Measurements from ENCODE around the gene TNS1. TPM values are rescaled to one million over a fixed set of nuclear protein-coding genes. Genes with fewer than 3 reads are reported as not detected.

TNS1 gene
- total RNA-seq, 1 donor from 2014 or later: 106 TPM

GRCh38 chr2:218015586-218016521, 13.1 kb upstream of the TNS1 start:
- no peak for DNase-seq (ENCODE audit: low read depth)

- no peak for DNase-seq (ENCODE audit: low read depth)
Measured at GRCh38 chr2:218014706-218015585, 12.2 kb upstream of the TNS1 start.

GRCh38 chr2:218013289-218013688, 10.5 kb upstream of the TNS1 start:
- no peak for DNase-seq (ENCODE audit: low read depth)

GRCh38 chr2:218012284-218012683, 9.5 kb upstream of the TNS1 start:
- no peak for DNase-seq (ENCODE audit: low read depth)

GRCh38 chr2:218011653-218012040, 8.9 kb upstream of the TNS1 start:
- DNase-seq (ENCODE audit: low read depth): no peak

- no peak for DNase-seq (ENCODE audit: low read depth)
Measured at GRCh38 chr2:218010984-218011652, 8.3 kb upstream of the TNS1 start.

GRCh38 chr2:218010140-218010983, 7.6 kb upstream of the TNS1 start:
- DNase-seq (ENCODE audit: low read depth): peak; percentile 43

GRCh38 chr2:218009765-218010139, 7.0 kb upstream of the TNS1 start:
- no peak for DNase-seq (ENCODE audit: low read depth)

GRCh38 chr2:218009231-218009630, 6.4 kb upstream of the TNS1 start:
- no peak for DNase-seq (ENCODE audit: low read depth)

GRCh38 chr2:218008060-218009040, 5.6 kb upstream of the TNS1 start:
- peak; percentile 61 for DNase-seq (ENCODE audit: low read depth)

- DNase-seq (ENCODE audit: low read depth): peak; percentile 43
Measured at GRCh38 chr2:218006741-218007140, 3.9 kb upstream of the TNS1 start.

- no peak for DNase-seq (ENCODE audit: low read depth)
Measured at GRCh38 chr2:218005486-218005885, 2.7 kb upstream of the TNS1 start.

GRCh38 chr2:218005028-218005427, 2.2 kb upstream of the TNS1 start:
- no peak for DNase-seq (ENCODE audit: low read depth)

GRCh38 chr2:218003981-218004419, 1.2 kb upstream of the TNS1 start:
- DNase-seq (ENCODE audit: low read depth): no peak

GRCh38 chr2:218003281-218003944, 618 bp upstream of the TNS1 start:
- no peak for DNase-seq (ENCODE audit: low read depth)

GRCh38 chr2:218002143-218002844, 501 bp downstream of the TNS1 start:
- DNase-seq (ENCODE audit: low read depth): no peak

- DNase-seq (ENCODE audit: low read depth): no peak
Measured at GRCh38 chr2:218001629-218002028, 1.2 kb downstream of the TNS1 start.

- DNase-seq (ENCODE audit: low read depth): no peak
Measured at GRCh38 chr2:218000136-218000535, 2.7 kb downstream of the TNS1 start.

Data from myocyte (in vitro differentiated cells).